ENCODE data around the gene NSUN4. TPM values are rescaled to one million over a fixed set of nuclear protein-coding genes. Genes with fewer than 3 reads are reported as not detected.

The NSUN4 gene
- total RNA-seq, 1 donor from 2014 or later = 26.6 TPM

DNA sequence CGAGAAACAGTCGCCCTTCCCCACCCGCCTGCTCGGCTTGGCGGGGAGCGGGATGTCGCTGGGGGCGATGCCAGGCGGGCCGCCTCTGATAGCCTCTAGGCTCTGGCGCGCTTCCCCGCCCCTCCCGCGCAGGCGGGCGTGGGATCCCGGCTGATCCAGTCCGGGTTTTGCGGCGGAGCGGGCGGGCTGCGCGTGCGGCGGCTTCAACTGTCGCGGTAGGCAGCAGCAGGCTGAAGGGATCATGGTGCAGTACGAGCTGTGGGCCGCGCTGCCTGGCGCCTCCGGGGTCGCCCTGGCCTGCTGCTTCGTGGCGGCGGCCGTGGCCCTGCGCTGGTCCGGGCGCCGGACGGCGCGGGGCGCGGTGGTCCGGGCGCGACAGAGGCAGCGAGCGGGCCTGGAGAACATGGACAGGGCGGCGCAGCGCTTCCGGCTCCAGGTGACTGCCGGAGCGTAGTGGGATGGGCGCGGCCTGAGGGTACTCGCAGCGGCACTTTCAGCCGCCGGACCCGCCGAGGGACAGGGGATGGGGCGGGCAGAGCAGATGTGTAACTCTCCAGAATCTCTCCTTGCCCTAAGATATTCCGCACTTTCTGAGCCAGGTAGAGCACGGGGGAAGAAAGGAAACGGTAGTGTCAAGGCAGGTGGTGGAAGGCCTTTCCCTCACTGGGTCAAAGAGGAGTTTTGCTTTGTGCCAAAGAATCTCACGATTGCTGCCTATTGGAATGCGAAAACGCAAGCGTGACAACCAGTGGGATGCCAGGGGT, 53.7 kb downstream of the NSUN4 start, which contains the start of gene FAAH:
Gene FAAH, plus strand, starts transcription at position 210 of the 764 bp plus-strand sequence. Its CDS starts 32 bp downstream, at position 242.
- Mint-ChIP-seq H3K36me3 (peaks cover 4% of the 10 kb centered on the region), H3K27me3 (peaks cover 26% of the 10 kb centered on the region), H3K4me3 (peak within 1 kb of the TSS; percentile 94), H3K4me1 (ENCODE audit: unreplicated experiment) (peaks cover 23% of the 10 kb centered on the region), H3K27ac (peak within 1 kb of the TSS; percentile 77), H3K9me3 (peaks cover 6% of the 10 kb centered on the region)
- DNase-seq (ENCODE audit: extremely low spot score, unreplicated experiment) = peak; percentile 83
- TF ChIP-seq, protein P1, sequence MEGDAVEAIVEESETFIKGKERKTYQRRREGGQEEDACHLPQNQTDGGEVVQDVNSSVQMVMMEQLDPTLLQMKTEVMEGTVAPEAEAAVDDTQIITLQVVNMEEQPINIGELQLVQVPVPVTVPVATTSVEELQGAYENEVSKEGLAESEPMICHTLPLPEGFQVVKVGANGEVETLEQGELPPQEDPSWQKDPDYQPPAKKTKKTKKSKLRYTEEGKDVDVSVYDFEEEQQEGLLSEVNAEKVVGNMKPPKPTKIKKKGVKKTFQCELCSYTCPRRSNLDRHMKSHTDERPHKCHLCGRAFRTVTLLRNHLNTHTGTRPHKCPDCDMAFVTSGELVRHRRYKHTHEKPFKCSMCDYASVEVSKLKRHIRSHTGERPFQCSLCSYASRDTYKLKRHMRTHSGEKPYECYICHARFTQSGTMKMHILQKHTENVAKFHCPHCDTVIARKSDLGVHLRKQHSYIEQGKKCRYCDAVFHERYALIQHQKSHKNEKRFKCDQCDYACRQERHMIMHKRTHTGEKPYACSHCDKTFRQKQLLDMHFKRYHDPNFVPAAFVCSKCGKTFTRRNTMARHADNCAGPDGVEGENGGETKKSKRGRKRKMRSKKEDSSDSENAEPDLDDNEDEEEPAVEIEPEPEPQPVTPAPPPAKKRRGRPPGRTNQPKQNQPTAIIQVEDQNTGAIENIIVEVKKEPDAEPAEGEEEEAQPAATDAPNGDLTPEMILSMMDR (conservative IDR thresholded peaks at IDR 0.05) = no peak

DNA sequence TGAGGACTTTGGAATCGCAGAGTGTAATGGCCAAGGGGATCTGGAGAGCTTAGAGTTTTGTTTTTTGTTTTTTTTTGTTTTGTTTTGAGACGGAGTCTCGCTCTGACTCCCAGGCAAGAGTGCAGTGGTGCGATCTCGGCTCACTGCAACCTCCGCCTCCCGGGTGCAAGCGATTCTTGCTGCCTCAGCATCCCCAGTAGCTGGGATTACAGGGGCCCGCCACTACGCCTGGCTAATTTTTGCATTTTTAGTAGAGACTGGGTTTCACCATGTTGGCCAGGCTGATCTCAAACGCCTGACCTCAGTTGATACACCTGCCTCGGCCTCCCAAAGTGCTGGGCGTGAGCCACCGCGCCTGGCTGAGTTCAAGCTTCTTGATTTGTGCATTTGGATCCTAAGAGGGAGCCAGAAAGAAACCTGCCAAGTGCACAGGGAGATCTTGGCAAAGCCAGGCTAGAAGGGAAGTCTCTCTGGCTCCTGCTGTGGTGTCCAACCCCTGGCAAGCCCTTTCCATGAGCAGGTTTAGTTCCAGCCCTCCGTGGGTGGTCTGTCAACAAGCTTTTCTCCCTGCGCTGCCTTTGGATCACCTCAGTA, 54.4 kb downstream of the NSUN4 start:
- Mint-ChIP-seq H3K4me3 (peak overlapping the region; percentile 94), H3K4me1 (ENCODE audit: unreplicated experiment) (peaks cover 29% of the 10 kb centered on the region), H3K9me3 (peaks cover 6% of the 10 kb centered on the region), H3K36me3 (peaks cover 4% of the 10 kb centered on the region), H3K27ac (peak overlapping the region; percentile 77), H3K27me3 (peaks cover 32% of the 10 kb centered on the region)
- TF ChIP-seq, protein P1 (conservative IDR thresholded peaks at IDR 0.05) = no peak
- no peak for DNase-seq (ENCODE audit: extremely low spot score, unreplicated experiment)

DNA sequence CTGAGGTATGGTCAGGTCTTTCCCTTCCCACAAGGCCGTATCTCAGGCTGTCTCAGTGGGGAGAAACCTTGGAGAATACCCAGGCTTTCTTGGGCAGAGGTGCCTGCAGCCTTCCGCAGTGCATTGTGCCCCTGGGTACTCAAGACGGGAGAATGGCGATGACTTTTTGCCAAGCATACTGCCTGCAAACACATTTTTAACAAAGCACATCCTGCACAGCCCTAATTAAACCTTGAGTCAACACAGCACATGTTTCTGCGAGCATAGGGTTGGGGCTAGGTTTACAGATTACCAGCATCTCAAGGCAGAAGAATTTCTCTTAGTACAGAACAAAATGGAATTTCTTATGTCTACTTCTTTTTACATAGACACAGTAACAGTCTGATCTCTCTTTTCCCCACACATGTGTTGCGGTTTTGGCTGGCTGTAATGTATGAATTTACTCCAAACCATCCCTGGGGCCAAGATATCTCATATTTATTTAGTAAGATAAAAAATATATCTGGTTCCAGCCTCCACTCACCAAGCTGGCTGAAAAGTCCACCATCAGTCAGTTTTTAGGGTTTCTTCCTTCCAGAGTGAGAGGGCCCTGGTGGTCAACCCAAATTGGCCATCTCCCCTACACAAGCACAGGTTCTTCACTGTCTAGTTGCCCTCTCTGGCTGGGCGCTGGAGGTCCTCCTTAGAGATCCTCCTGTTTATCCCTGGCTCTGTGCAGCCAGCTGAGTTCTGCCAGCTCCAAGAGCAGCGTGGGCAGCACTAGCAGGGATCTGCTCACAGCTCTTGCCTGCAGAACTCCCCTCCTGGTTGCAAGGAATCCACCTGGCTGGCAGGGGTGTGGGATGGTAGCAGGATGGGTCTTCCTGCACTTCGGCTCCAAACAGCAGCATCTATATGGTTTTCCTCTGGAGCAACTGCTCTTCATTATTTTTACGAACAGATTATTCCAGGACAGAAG, 56.1 kb downstream of the NSUN4 start:
- peaks cover 4% of the 10 kb centered on the region for H3K36me3 Mint-ChIP-seq
- H3K4me1 Mint-ChIP-seq (ENCODE audit: unreplicated experiment) = peaks cover 29% of the 10 kb centered on the region
- no peak for DNase-seq (ENCODE audit: extremely low spot score, unreplicated experiment)
- H3K9me3 Mint-ChIP-seq = peaks cover 6% of the 10 kb centered on the region
- peaks cover 32% of the 10 kb centered on the region for H3K27me3 Mint-ChIP-seq
- TF ChIP-seq, protein P1 (conservative IDR thresholded peaks at IDR 0.05) = no peak
- H3K27ac Mint-ChIP-seq = no peak overlapping the region
- H3K4me3 Mint-ChIP-seq = peak overlapping the region; percentile 94

DNA sequence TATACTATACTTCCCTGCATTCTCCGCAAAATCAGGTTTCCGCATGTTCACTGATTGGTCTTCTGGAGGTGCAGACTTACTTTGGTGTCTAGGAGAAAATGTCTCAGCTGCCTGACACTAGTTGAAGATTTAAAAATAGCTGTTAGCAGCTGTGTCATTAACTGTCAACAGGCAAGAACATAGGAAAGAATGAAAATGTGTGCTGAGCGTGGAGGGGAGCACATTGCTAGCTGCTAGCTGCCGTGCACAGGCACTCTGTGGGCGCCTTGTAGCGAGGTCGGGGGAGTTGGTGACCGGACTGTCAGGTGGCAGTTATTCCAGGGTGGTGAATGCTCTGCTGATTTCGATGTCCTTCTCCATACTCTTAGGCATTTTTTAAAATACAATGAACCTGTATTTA, 58.7 kb downstream of the NSUN4 start:
- peaks cover 27% of the 10 kb centered on the region for H3K27me3 Mint-ChIP-seq
- no peaks in the 10 kb centered on the region for H3K9me3 Mint-ChIP-seq
- TF ChIP-seq, protein P1 (conservative IDR thresholded peaks at IDR 0.05) = no peak
- H3K4me3 Mint-ChIP-seq = no peak overlapping the region
- no peak for DNase-seq (ENCODE audit: extremely low spot score, unreplicated experiment)
- no peak overlapping the region for H3K27ac Mint-ChIP-seq
- peaks cover 33% of the 10 kb centered on the region for H3K4me1 Mint-ChIP-seq (ENCODE audit: unreplicated experiment)
- peaks cover 6% of the 10 kb centered on the region for H3K36me3 Mint-ChIP-seq

DNA sequence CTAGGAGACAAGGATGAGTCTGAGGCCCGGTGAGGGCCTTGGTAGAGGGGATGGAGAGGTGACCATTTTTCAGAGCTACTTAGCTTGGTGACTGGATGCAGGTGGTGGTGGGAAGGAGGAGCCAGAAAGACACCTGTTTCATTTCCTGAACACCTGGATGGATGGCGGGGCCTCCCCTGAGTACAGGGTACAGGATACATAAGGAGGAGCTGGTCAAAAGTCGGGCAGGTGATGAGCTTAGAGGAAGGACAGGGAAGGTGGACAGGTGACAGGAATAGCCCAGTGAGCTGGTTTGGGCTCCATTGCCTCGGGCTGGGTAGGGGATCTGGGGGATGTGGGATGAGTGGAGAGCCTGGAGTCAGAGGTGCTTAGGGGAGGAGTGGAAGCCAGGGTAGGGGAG, 59.8 kb downstream of the NSUN4 start:
- Mint-ChIP-seq H3K27me3 (peaks cover 18% of the 10 kb centered on the region), H3K4me1 (ENCODE audit: unreplicated experiment) (peaks cover 22% of the 10 kb centered on the region), H3K9me3 (no peaks in the 10 kb centered on the region), H3K27ac (peak overlapping the region; percentile 39), H3K36me3 (peaks cover 6% of the 10 kb centered on the region), H3K4me3 (peak overlapping the region; percentile 17)
- DNase-seq (ENCODE audit: extremely low spot score, unreplicated experiment) = no peak
- TF ChIP-seq, protein P1 (conservative IDR thresholded peaks at IDR 0.05) = no peak

Data from type B pancreatic cell (in vitro differentiated cells).